ENCODE data around the gene FRMD4A.
"Not testable (repeated sequence)": the region's sequence is repeated elsewhere in the genome, so short reads cannot be mapped to it uniquely, and the experiment has no call there.

Gene FRMD4A

DNA sequence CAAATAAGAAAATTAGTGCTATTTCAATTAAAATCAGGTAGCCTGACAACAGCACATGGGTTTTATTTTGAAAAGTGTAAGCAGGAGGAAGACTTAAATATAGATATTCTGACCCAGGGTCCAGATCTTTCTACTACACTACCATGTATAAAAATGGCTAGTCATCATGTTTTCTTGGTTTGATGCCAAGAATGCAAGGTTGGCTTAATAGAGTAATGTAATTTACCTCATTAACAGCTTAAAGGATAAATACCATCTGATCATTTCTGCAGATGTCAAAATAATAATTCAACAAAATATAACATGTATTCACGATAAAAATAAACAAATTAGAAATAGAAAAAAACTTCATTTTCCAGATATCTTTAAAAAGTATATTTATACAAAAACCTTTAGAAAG, 39.4 kb downstream of the FRMD4A start:
- DNase-seq = no peak

DNA sequence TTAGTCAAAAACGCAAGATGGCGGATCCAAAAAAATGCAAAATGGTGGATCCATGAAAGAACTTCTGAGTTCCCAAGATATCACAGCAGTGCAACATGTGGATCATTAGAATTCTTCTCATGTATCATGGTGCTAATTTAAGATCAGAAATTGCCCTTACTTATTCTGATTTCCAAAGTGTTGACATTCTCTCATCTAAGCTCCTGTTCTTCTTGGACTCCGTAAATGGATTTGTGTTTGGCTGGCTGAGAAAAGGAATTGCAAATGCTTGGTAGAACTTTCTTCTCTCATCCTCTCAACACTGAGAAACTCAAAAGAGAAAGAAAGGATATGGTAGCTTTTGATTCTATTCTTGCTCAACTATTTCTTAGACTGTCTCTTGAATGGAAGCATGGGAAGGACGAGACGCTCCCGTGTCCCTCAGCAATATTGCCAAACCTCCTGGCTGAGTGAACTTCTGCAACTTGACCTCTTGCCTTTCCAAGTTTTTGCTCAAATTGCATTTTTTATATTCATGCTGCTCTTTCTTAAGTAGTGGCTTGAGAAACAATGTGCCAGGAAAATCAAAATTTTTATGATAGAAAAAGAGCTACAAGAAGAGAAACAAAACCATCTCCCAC, 44.7 kb downstream of the FRMD4A start:
- no peak for DNase-seq

DNA sequence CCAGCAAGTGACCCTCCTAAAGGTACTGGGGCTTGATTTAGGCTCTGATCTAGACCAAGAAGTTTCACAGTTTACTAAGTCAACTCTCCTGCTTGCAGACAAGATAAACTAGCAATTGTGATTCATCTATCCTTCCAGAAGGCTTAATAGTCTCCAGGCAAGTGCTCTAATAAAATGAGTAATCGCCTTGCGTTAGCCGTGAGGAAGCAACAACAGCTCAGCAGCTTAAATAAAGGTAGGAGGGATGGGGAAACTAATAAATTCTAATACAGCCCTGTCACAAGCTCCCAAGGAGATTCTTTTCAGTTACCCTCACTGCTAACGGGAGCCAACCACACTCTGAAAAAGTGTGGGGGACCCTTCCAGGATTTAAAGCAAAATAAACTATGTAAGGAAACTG, 48.4 kb downstream of the FRMD4A start:
- DNase-seq = no peak

DNA sequence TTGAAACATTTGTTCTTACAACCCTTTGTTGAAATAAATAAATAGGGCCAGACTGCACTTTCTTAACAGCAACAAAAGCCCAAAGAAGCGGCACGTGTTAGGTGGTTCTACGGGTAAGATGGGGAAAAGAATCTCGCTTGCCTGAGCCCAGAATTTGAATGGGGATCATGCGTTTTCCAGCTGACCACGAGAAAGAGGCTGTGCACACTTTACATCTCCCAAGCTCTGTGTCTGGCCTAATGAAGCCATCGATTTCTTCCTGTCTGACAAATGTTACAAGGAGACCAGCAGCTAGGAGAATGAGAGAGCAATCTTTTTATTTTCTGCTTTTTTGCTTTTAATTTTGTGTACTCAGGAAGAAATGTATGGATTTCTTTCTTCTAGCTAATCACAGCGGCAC, 52.2 kb downstream of the FRMD4A start:
- no peak for DNase-seq

DNA sequence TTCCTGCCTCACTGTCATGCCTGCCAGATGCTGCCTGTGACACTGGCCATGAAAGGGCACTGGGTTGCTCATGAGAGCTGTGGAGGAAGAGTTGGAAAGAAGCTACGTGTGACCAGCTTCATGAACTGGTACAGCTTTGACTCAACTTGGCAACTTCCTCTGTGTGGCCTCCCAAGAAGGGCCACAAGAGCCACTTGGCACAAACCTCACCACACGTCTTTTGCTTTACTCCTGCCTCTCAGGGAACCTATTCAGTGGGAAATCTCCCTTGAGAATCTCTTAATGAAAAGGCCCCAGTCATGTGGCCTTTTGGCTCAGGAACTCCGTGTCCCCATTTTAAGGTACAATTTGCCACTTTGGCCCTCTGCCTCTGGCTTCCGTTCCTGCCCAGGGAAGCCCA, 54.5 kb downstream of the FRMD4A start:
- DNase-seq = no peak

DNA sequence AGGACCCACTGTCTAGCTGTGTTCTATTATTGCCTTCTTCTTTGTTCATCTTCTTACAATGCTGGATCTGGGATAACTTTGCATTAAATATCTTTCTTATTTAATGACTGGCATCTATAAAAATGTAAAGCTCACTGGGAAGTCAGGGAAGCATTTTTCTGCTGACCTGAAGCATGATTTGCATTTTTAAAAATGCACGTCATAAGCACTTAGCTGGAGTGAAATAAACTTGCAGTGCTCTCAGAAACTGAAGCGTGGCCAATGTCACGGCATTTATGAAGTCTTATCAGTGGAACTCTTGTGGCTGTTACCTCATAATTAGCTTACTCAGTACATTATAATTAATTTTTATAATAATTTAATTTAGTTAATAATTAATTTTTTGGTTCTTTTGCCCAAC, 59.1 kb downstream of the FRMD4A start:
- no peak for DNase-seq

DNA sequence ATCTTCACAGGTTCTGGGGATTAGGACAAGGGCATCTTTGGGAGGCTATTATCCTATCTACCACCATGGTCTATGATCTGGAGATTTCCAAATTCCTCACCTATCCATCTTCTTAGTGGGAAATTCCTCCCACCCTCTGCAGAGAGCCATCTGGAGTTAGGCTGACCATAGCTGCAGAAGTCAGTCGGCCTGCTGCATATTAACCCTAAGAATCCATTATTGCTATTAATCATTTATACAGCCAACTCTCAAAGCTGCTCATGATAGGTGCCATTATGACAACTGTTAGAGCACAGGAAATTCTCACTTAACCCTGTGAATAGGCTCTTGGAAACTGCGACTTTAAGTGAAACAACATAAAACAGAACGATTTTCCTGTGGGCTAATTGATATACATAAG, 60.4 kb downstream of the FRMD4A start:
- DNase-seq = no peak

DNA sequence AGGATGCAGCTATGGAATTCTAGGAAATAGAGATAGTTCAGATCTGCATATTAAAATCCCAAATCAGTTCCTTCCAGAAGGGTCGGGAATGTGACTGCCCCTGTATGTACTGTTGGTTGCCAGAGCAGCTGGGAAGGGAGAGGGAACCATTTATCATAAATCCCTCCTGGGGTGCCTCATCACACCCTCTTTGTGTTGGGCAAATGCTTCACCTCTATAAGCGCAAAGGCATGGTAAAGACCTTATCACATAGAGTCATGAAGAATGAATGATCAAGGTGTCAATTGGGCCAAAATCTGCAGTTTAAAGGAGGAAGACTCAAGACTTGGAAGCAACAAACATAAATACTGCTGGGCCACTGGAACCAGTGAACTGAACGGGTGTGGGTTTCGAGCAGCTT, 65.0 kb downstream of the FRMD4A start:
- DNase-seq = no peak

DNA sequence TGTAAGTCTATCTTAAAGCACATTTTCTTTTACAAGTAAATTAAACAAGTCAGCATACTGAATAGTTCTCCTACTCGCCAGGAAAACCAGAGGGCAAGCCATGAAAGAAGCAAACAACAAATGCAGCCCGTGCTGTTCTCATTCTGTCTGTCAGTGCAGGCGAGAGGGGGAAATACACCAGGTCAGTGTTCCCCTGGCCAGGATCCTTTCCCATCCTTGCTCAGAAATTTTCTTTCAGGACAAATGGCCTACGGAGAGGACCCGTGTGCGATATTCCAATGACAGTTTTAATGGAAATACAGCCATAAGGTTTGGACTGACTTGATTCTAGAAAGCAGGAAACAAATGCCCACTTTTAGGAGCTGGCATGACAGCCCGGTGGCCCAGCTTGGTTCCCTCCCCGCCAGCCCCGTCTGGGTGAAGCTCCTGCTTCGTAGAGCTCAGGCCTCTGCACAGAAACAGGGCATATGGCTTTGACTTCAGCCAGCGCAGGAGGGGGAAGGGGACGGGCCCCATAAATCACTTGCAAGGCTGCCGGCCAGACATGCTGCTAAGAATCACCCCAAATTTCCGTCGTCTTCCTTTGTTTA, 67.8 kb downstream of the FRMD4A start:
- DNase-seq = no peak

DNA sequence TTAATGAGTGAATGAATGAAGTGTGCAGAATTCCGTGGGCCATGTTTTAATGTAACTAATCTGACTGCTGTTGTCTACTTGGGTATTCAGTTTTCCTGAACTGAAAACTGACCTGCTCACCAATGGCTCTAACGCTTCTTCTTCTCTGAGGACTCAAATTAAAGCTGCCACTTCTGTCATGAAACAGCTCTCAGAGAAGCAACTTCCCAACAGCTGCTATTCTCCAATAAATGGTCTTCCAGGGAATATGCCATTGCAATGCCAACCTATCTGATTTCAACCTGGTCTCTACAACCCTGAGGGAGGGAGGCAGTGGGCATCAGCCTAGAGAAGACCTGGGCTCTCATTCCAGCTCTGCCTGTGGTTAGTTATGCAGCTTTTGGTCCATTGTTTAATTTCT, 69.4 kb downstream of the FRMD4A start:
- DNase-seq = no peak

DNA sequence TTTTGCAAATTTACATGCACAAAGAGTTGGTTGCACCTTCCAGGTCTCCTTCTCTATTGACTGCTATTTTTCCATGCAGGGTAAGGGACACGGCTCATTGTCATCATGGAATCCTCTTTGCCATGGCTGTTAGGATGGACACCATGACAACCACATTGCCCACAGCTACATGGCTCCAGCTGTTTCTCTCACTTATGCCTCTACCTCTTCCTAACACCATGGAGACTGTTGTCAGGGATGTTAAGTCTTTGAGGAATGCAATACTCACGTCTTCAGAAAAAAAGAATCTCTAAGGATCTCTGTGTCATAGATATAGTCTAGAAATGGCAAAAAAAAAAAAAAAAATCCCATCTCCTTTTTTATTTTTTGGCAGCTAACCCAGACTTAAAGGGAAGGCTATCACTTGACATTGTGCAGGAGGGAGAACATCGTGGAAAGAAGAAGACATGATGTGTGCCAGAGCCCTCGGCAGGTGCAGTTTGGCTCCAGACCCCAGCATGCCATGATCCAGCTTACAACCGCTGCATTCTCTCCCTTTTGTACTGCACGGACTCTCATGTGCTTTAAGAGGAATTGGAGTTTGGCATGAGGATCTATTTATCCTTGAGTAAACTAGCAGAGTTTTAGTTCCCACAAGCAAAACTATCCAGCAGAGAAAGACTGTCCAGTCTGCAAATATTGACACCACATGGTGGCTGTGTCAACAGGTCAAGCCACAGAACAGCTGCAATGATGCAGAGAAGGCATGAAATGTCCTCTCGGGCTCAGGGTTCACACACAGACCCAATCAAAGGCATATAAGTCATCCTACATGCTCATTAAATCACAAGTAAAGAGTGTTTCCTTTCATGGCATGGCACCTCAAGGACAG, 70.8 kb downstream of the FRMD4A start:
- no peak for DNase-seq

DNA sequence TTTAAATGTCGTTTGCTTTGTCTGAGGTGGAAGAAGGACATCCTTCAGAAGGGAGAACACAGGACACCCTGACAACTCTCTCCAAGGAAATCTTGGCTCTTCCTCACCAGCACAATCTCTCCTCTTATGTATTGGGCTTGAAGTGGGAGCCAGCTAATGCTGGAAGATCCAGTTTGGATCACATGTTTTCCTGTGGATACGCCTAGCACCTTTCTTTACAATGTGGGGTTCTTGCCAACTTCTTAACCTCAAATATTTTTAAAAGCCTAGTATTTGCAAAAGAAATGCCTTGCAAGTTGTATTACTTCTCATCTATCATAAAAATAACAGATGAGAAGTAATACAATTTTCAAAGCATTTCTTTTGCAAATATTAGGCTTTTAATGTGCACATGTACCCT, 76.4 kb downstream of the FRMD4A start:
- DNase-seq = no peak

DNA sequence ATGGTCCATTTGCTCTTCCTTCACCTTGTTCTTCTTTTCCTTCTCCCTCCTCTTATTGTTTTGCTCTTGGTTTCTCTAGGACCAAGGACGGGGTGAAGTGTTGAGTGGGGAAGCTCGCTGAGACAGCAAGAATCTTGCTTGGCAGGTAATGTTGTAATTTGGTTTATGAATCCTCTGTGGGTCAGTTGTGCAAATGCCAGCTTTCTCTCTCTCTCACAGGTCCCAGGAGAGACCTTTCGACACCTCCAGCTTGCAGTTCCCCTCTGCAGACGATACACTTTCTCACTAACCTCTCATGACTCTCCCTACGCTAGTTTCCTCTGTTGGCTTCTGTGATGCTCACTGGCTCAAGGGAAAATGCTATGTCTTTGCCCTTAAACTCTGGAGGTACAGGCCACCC, 77.0 kb downstream of the FRMD4A start:
- DNase-seq = no peak

DNA sequence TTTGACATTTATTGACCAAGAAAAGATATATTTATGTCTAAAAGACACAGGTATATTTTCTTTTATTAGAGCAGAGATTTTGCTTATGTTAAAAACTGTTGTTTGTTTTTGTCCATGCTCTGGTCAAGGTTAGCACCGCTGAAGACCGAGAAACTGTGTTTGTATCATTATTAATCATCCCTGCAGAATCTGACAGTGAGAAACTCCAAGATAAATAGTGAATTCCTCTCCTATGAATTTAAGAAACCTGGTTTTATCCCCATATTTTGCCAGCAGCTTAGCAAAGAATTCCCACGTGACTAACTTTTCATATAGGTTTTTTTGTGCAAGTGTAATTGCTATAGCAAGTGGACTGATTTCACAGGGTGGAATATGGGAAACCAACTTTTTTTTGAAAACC, 77.6 kb downstream of the FRMD4A start:
- DNase-seq = no peak

DNA sequence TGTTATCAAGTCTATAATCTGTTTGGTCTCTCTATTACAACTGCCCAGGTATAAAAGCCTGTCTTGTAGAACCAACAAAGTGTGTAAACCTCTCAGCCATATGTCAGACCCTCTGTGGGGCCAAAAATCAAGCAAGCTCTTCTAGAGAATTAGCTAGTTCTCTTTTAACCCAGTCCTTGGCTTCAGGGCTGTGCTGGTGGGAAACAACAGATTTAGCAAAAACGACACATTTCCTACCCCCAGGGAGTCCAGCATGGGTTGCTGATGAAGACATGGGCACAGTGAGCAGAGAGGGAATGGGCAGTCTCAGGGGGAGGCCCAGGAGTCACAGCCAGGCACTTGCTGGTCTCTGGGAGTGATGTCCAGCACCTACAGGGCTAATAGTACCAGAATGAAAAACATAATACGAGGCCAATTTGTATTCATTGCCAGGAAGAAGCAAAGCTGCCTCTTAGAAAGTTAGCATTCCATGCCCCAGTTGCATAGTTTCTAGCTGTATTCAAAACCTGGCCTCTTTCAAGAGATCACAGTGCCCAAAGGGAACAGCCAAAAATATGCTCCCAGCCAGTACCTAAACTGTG, 80.1 kb downstream of the FRMD4A start:
- no peak for DNase-seq

DNA sequence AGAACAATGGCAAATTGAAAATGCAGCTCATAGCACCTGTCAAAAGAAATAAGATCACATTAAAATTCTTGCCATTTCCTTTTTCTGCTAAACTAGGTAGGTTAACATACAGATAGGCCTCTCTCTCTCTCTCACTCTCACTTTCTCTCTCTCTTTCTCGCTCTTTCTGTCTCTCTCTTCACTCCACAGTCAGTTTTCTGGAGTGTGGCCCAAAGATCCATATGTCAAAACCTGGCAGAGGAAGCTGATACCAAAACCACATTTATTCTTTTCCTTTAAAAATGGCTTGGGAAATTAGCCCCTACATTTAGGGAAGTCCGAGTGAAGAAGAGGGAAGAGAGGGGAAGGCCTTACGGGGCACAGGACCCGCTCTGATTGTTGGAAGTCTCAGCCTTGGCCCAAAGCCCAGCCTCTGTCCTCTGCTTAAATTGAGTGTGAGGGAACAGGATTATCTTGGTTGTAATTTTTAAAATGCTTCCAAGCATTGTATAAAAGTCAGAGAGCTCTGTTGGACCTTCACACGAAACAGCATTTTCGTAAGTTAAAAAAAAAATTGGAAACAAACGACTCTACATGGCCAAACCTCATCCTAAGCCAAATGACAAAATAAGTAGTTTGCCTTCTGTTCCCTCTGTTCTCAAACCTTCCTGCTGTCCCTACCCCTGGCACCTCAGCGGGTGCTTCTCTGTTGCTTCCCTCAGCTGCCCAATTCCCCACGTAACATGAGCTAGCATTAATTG, 83.2 kb downstream of the FRMD4A start:
- no peak for DNase-seq

DNA sequence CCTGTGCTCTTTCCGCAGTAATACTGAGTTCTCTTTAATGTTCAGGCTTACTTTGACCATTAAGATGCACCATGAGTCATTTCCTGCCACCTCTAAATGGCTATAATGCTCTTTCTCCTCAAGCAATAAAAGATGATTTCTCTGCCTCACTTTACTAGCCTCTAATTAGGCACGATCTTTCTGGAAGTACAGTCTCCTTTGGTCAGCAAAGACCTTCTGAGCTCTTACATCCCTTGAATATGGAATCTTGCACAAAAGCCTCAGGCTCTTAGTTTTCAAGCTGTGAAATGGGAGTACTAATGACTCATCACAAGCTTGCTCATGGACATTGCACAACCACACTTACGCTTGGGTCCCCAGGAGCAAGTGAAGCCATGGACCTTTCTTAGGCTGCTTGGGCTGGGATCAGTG, 85.9 kb downstream of the FRMD4A start:
- no peak for DNase-seq

DNA sequence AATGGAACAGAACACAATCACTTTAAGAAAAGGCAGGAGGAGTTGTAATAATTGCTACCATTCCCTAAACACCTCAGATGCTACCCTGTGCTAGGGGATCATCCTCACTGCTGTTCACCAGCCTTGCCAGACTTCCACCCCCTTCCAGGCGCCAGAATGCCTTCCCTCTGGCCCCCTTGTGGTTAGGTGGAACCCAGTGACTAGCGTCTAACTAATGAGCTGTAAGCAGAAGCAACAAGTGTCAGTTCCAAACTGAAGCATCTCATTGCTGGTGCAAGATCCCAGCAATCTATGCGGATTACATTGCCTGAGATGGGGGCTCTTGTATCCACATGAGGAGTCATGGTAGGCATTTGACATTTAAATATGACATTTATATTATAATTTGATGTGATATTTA, 86.6 kb downstream of the FRMD4A start:
- no peak for DNase-seq

DNA sequence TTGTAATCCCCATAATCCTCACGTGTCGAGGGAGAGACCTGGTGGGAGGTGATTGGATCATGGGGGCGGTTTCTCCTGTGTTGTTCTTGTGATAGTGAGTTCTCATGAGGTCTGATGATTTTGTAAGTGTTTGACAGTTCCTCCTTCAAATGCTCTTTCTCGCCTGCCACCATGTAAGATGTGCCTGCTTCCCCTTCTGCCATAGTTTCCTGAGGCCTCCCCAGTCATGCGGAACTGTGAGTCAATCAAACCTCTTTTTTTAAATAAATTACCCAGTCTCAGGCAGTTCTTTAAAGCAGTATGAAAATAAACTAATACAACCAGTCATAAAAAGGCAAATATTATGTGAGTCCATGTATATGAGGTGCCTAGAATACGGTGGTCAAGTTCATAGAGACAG, 87.5 kb downstream of the FRMD4A start:
- no peak for DNase-seq

DNA sequence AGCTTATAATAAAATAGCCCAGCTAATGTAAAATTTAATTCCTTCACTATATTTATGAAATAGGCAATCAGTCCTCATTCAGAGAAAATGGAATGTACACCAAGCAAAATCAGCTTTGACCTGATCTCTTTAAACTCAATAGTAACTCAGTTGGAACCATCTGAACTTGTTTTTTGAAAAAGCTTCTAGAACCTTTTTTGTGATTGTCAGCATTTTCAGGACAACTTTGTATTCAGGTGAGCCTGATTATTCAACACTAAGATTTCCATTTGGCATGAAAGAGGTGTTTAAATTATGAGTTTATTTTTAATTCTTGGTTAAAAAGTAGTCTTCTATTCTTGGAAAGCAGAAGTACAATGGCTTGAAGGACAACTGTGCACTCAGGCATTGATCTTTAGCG, 89.5 kb downstream of the FRMD4A start:
- no peak for DNase-seq

DNA sequence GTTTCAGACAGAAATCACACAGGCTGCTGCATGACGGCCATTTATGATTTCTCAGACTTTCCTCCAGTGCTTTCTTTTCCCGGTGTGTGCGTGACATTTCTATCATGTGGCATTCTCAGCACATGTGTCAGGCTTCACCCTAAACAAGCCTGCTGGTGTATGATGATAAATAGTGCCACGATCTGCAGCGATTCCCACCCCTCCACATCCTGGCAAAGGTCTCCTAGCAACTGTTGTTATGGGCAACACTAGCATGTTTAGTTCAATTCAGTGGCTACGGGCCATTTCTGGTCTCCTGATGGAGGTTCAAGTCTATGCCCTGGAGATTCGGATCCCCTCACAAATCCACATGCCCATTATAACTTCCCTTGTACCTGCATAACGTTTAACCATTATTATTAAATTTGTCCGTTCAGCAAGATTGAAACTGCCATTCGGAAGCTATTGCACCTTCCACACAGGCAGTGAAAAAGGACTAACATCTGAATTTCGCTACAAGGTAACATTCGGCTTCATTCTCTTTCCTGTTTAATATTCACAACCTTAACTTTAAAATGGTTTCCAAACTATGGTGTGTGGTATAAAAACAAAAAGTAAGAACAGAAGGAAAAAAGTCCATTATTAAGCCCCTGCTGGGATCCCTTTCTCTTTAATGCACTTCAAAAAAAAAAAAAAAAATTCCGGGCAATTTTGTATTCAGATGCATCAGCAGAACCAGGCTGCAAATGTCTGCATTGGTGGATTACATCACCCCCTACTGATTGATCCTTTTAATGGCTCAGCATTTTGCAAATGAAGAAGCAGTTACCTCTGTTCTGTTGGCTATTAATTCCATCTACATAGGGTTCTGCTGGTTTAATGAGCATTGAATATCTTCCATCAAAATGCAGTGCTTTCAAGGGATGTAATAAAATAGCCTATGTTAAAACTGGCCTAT, 90.2 kb downstream of the FRMD4A start:
- no peak for DNase-seq

DNA sequence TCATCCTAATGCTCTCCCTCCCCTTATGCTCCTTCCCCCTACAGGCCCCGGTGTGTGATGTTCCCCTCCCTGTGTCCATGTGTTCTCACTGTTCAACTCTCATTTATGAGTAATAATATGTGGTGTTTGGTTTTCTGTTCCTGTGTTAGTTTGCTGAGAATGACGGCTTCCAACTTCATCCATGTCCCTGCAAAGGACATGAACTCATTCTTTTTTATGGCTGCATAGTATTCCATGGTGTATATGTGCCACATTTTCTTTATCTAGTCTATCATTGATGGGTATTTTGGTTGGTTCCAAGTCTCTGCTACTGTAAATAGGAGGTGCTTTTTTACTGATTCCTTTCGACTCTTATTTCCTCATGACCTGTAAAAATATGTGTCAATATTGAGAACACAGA, 92.1 kb downstream of the FRMD4A start:
- not testable (repeated sequence) for DNase-seq
